Endothelial cell of hepatic sinusoid (primary cell): ENCODE data around the gene IL1RAPL1.
"Not testable (repeated sequence)": the region's sequence is repeated elsewhere in the genome, so short reads cannot be mapped to it uniquely, and the experiment has no call there.

Source experiments
- in situ Hi-C: cut with HindIII; loops from 2 replicates; pipeline ENCODE4 v1.10.0; 2017; ENCODE audit warnings: low sequenced_read_pairs

Gene IL1RAPL1

GRCh38 chrX:28757290-28757689, 170.0 kb downstream of the IL1RAPL1 start:
- in situ Hi-C loops: no loop called here

GRCh38 chrX:28766561-28766960, 179.3 kb downstream of the IL1RAPL1 start:
- in situ Hi-C loops: not testable (repeated sequence)

- in situ Hi-C loops: no loop called here
Measured at GRCh38 chrX:28773807-28774206, 186.6 kb downstream of the IL1RAPL1 start.

GRCh38 chrX:28787206-28787605, 200.0 kb downstream of the IL1RAPL1 start:
- in situ Hi-C loops: no loop called here

- in situ Hi-C loops: not testable (repeated sequence)
Measured at GRCh38 chrX:28800671-28801070, 213.4 kb downstream of the IL1RAPL1 start.

- in situ Hi-C loops: no loop called here
Measured at GRCh38 chrX:28802625-28803024, 215.4 kb downstream of the IL1RAPL1 start.

GRCh38 chrX:28835991-28836390, 248.7 kb downstream of the IL1RAPL1 start:
- in situ Hi-C loops: no loop called here

- in situ Hi-C loops: no loop called here
Measured at GRCh38 chrX:28843817-28844216, 256.6 kb downstream of the IL1RAPL1 start.

- in situ Hi-C loops: no loop called here
Measured at GRCh38 chrX:28847423-28847822, 260.2 kb downstream of the IL1RAPL1 start.

GRCh38 chrX:28848707-28849106, 261.5 kb downstream of the IL1RAPL1 start:
- in situ Hi-C loops: no loop called here

GRCh38 chrX:28850955-28851354, 263.7 kb downstream of the IL1RAPL1 start:
- in situ Hi-C loops: no loop called here

- in situ Hi-C loops: no loop called here
Measured at GRCh38 chrX:28851871-28852270, 264.6 kb downstream of the IL1RAPL1 start.

GRCh38 chrX:28854637-28855036, 267.4 kb downstream of the IL1RAPL1 start:
- in situ Hi-C loops: no loop called here

GRCh38 chrX:28876408-28876807, 289.2 kb downstream of the IL1RAPL1 start:
- in situ Hi-C loops: no loop called here

- in situ Hi-C loops: no loop called here
Measured at GRCh38 chrX:28876901-28877300, 289.7 kb downstream of the IL1RAPL1 start.

- in situ Hi-C loops: no loop called here
Measured at GRCh38 chrX:28880136-28880535, 292.9 kb downstream of the IL1RAPL1 start.

- in situ Hi-C loops: no loop called here
Measured at GRCh38 chrX:28884823-28885222, 297.6 kb downstream of the IL1RAPL1 start.

GRCh38 chrX:28888416-28888815, 301.2 kb downstream of the IL1RAPL1 start:
- in situ Hi-C loops: no loop called here

- in situ Hi-C loops: no loop called here
Measured at GRCh38 chrX:28889591-28890090, 302.4 kb downstream of the IL1RAPL1 start.

- in situ Hi-C loops: no loop called here
Measured at GRCh38 chrX:28901637-28902036, 314.4 kb downstream of the IL1RAPL1 start.

GRCh38 chrX:28910487-28910886, 323.2 kb downstream of the IL1RAPL1 start:
- in situ Hi-C loops: no loop called here

- in situ Hi-C loops: no loop called here
Measured at GRCh38 chrX:28920153-28920943, 333.1 kb downstream of the IL1RAPL1 start.

- in situ Hi-C loops: no loop called here
Measured at GRCh38 chrX:28922106-28922505, 334.9 kb downstream of the IL1RAPL1 start.
